Activated CD4-positive, alpha-beta T cell treated with anti-CD3 and anti-CD28 coated beads for 36 hours (primary cell): ENCODE data around the gene FLCN. TPM values are rescaled to one million over a fixed set of nuclear protein-coding genes. Genes with fewer than 3 reads are reported as not detected.

Source experiments
- ATAC-seq: fragments of 200-7000 bp; cut with Tn5 transposase; one replicate; pipeline ENCODE4 v1.10.0; 2021; ENCODE audit warnings: mild to moderate bottlenecking, moderate library complexity
- CTCF ChIA-PET: fragments of 350-600 bp; sonication (Branson Sonifier 250); formaldehyde crosslinking; loops from one replicate; lab custom pipeline; 2021; ENCODE audit warnings: antibody characterized with exemption; lab: Charles Lee
- POLR2A ChIA-PET: fragments of 350-600 bp; sonication (Branson Sonifier 250); formaldehyde crosslinking; loops from one replicate; lab custom pipeline; 2021; ENCODE audit warnings: antibody characterized with exemption, inconsistent platforms; lab: Charles Lee
- DNase-seq: peaks from one replicate; pipeline ENCODE4 v3.0.0-alpha.2; 2020
- H3K27ac Mint-ChIP-seq: one replicate; pipeline ENCODE4 v1.8.0; 2021; ENCODE audit warnings: mixed read lengths
- H3K27me3 Mint-ChIP-seq: one replicate; pipeline ENCODE4 v1.8.0; 2021; ENCODE audit warnings: mixed read lengths
- H3K36me3 Mint-ChIP-seq: one replicate; pipeline ENCODE4 v1.8.0; 2021; ENCODE audit warnings: low read depth, mixed read lengths
- H3K4me1 Mint-ChIP-seq: one replicate; pipeline ENCODE4 v1.8.0; 2021; ENCODE audit warnings: mixed read lengths
- H3K4me3 Mint-ChIP-seq: one replicate; pipeline ENCODE4 v1.8.0; 2021; ENCODE audit warnings: mild to moderate bottlenecking, moderate library complexity, mixed read lengths
- H3K9me3 Mint-ChIP-seq: one replicate; pipeline ENCODE4 v1.8.0; 2021; ENCODE audit warnings: low read depth, mixed read lengths
- intact Hi-C, 2 experiments: fragments of 100-400 bp; cut with DNase I in 1 of 2; cut with micrococcal nuclease in 1 of 2; formaldehyde crosslinking; loops; one replicate each; pipeline versions ENCODE4 v1.14.2 to v1.15.1; 2022 to 2024; cut with DNase I, micrococcal nuclease
- total RNA-seq, 2 experiments: library from RNA; stranded (reverse); gene quantifications; one replicate each; pipeline ENCODE4 v1.2.3, GENCODE V29; 2021

The FLCN gene
- total RNA-seq, 2 experiments from 2014 or later: 12.3 to 18.8 TPM

- Mint-ChIP-seq H3K36me3 (peaks cover 30% of the 10 kb centered on the region), H3K27me3 (no peaks in the 10 kb centered on the region), H3K4me3 (peak overlapping the region; percentile 90), H3K4me1 (peaks cover 25% of the 10 kb centered on the region), H3K27ac (peak overlapping the region; percentile 63), H3K9me3 (no peaks in the 10 kb centered on the region)
- DNase-seq: no peak
- intact Hi-C loops: loop anchor here (1.0 to 5.0 kb wide), 9 partner anchors 28 to 384 kb away; partner anchors contain the start of genes FLCN (in 2 of the 2), COPS3 (in 1 of the 2), MPRIP (in 1 of the 2) and PEMT (in 1 of the 2)
- ATAC-seq: no peak
- POLR2A ChIA-PET: interaction anchor here (0.6 kb wide), 1 partner anchor 30 kb away, joined by 9 read pairs; the partner anchor contains the start of gene FLCN
- CTCF ChIA-PET: interaction anchor here (0.6 to 1.2 kb wide), 3 partner anchors 33 to 435 kb away, joined by 3 to 4 read pairs (median 3); no protein-coding TSS in a partner anchor
These were observed 30.0 kb downstream of the FLCN start for GRCh38 chr17:17206913-17207335.

GRCh38 chr17:17206124-17206912 lies 30.6 kb downstream of the FLCN start, which contains the start of gene PLD6:
TSS of gene PLD6 (minus strand) at chr17:17206333. CDS start at chr17:17206286, 47 bp downstream.
- intact Hi-C loops: loop anchor here (1.0 to 5.0 kb wide), 9 partner anchors 27 to 384 kb away; partner anchors contain the start of genes FLCN (in 2 of the 2), COPS3 (in 1 of the 2), MPRIP (in 1 of the 2) and PEMT (in 1 of the 2)
- ATAC-seq: peak; percentile 77
- POLR2A ChIA-PET: interaction anchor here (0.6 kb wide), 1 partner anchor 31 kb away, joined by 9 read pairs; the partner anchor contains the start of gene FLCN
- peaks cover 32% of the 10 kb centered on the region for H3K36me3 Mint-ChIP-seq
- H3K4me1 Mint-ChIP-seq: peaks cover 25% of the 10 kb centered on the region
- peak; percentile 96 for DNase-seq
- H3K27me3 Mint-ChIP-seq: no peaks in the 10 kb centered on the region
- CTCF ChIA-PET: interaction anchor here (0.6 to 1.2 kb wide), 2 partner anchors 34 to 65 kb away, joined by 3 read pairs; no protein-coding TSS in a partner anchor
- peak within 1 kb of the TSS; percentile 97 for H3K27ac Mint-ChIP-seq
- H3K9me3 Mint-ChIP-seq: no peaks in the 10 kb centered on the region
- peak within 1 kb of the TSS; percentile 90 for H3K4me3 Mint-ChIP-seq

- DNase-seq: peak; percentile 86
- POLR2A ChIA-PET: no interaction called here
- Mint-ChIP-seq H3K36me3 (peaks cover 36% of the 10 kb centered on the region), H3K4me1 (peaks cover 25% of the 10 kb centered on the region), H3K9me3 (no peaks in the 10 kb centered on the region), H3K27ac (peak overlapping the region; percentile 97), H3K27me3 (no peaks in the 10 kb centered on the region), H3K4me3 (peak overlapping the region; percentile 90)
- CTCF ChIA-PET: interaction anchor here (0.7 to 1.5 kb wide), 3 partner anchors 26 to 64 kb away, joined by 3 to 4 read pairs (median 3); no protein-coding TSS in a partner anchor
- ATAC-seq: peak; percentile 73
- intact Hi-C loops: loop anchor here (1.0 to 5.0 kb wide), 12 partner anchors 26 to 385 kb away; partner anchors contain the start of genes FLCN (in 2 of the 2), COPS3 (in 1 of the 2), MPRIP (in 1 of the 2) and PEMT (in 1 of the 2)
These were observed 31.4 kb downstream of the FLCN start for GRCh38 chr17:17205368-17206123.

GRCh38 chr17:17204635-17205231 lies 32.2 kb downstream of the FLCN start:
- ChIA-PET CTCF (interaction anchor here (0.7 to 1.5 kb wide), 2 partner anchors 25 to 63 kb away, joined by 3 to 4 read pairs; no protein-coding TSS in a partner anchor), POLR2A (no interaction called here)
- intact Hi-C loops: loop anchor here (1.0 to 5.0 kb wide), 4 partner anchors 52 to 203 kb away; no protein-coding TSS in a partner anchor
- peak overlapping the region; percentile 90 for H3K4me3 Mint-ChIP-seq
- ATAC-seq (no peak), DNase-seq (peak; percentile 16)
- no peaks in the 10 kb centered on the region for H3K9me3 Mint-ChIP-seq
- H3K27ac Mint-ChIP-seq: peak overlapping the region; percentile 97
- H3K4me1 Mint-ChIP-seq: peaks cover 25% of the 10 kb centered on the region
- no peaks in the 10 kb centered on the region for H3K27me3 Mint-ChIP-seq
- H3K36me3 Mint-ChIP-seq: peaks cover 37% of the 10 kb centered on the region

GRCh38 chr17:17204041-17204591 lies 32.9 kb downstream of the FLCN start:
- CTCF ChIA-PET: interaction anchor here (1.5 kb wide), 1 partner anchor 62 kb away, joined by 4 read pairs; no protein-coding TSS in a partner anchor
- H3K27ac Mint-ChIP-seq: peak overlapping the region; percentile 75
- H3K9me3 Mint-ChIP-seq: no peaks in the 10 kb centered on the region
- intact Hi-C loops: no loop called here
- no peak for DNase-seq
- H3K27me3 Mint-ChIP-seq: no peaks in the 10 kb centered on the region
- H3K4me3 Mint-ChIP-seq: peak overlapping the region; percentile 90
- POLR2A ChIA-PET: no interaction called here
- H3K4me1 Mint-ChIP-seq: peaks cover 25% of the 10 kb centered on the region
- H3K36me3 Mint-ChIP-seq: peaks cover 37% of the 10 kb centered on the region
- no peak for ATAC-seq

GRCh38 chr17:17203173-17203730 lies 33.7 kb downstream of the FLCN start:
- Mint-ChIP-seq H3K27ac (peak overlapping the region; percentile 75), H3K4me1 (peaks cover 25% of the 10 kb centered on the region), H3K4me3 (no peak overlapping the region), H3K36me3 (peaks cover 37% of the 10 kb centered on the region), H3K27me3 (no peaks in the 10 kb centered on the region), H3K9me3 (no peaks in the 10 kb centered on the region)
- intact Hi-C loops: no loop called here
- DNase-seq: no peak
- ChIA-PET POLR2A (no interaction called here), CTCF (no interaction called here)
- no peak for ATAC-seq

- ChIA-PET CTCF (interaction anchor here (1.8 kb wide), 1 partner anchor 10 kb away, joined by 5 read pairs; no protein-coding TSS in a partner anchor), POLR2A (no interaction called here)
- H3K9me3 Mint-ChIP-seq: no peaks in the 10 kb centered on the region
- ATAC-seq: no peak
- intact Hi-C loops: no loop called here
- H3K4me1 Mint-ChIP-seq: peaks cover 30% of the 10 kb centered on the region
- no peak overlapping the region for H3K4me3 Mint-ChIP-seq
- peaks cover 37% of the 10 kb centered on the region for H3K36me3 Mint-ChIP-seq
- H3K27ac Mint-ChIP-seq: no peak overlapping the region
- DNase-seq: no peak
- no peaks in the 10 kb centered on the region for H3K27me3 Mint-ChIP-seq
These were observed 35.1 kb downstream of the FLCN start for GRCh38 chr17:17201907-17202306.

GRCh38 chr17:17201271-17201670 lies 35.7 kb downstream of the FLCN start:
- intact Hi-C loops: no loop called here
- DNase-seq (no peak), ATAC-seq (no peak)
- H3K27ac Mint-ChIP-seq: no peak overlapping the region
- no peaks in the 10 kb centered on the region for H3K27me3 Mint-ChIP-seq
- H3K36me3 Mint-ChIP-seq: peaks cover 37% of the 10 kb centered on the region
- no peaks in the 10 kb centered on the region for H3K9me3 Mint-ChIP-seq
- ChIA-PET CTCF (interaction anchor here (0.7 to 1.8 kb wide), 5 partner anchors 8 to 347 kb away, joined by 3 to 5 read pairs (median 4); no protein-coding TSS in a partner anchor), POLR2A (no interaction called here)
- H3K4me3 Mint-ChIP-seq: no peak overlapping the region
- H3K4me1 Mint-ChIP-seq: peaks cover 26% of the 10 kb centered on the region

- DNase-seq (no peak), ATAC-seq (no peak)
- intact Hi-C loops: no loop called here
- no peak overlapping the region for H3K4me3 Mint-ChIP-seq
- peaks cover 37% of the 10 kb centered on the region for H3K36me3 Mint-ChIP-seq
- H3K9me3 Mint-ChIP-seq: no peaks in the 10 kb centered on the region
- CTCF ChIA-PET: interaction anchor here (0.7 to 1.8 kb wide), 5 partner anchors 8 to 346 kb away, joined by 3 to 5 read pairs (median 4); no protein-coding TSS in a partner anchor
- no peak overlapping the region for H3K27ac Mint-ChIP-seq
- H3K4me1 Mint-ChIP-seq: peaks cover 26% of the 10 kb centered on the region
- no peaks in the 10 kb centered on the region for H3K27me3 Mint-ChIP-seq
- POLR2A ChIA-PET: no interaction called here
These were observed 36.1 kb downstream of the FLCN start for GRCh38 chr17:17200831-17201230.

GRCh38 chr17:17200311-17200710 lies 36.7 kb downstream of the FLCN start:
- POLR2A ChIA-PET: interaction anchor here (0.6 kb wide), 1 partner anchor 110 kb away, joined by 7 read pairs; no protein-coding TSS in a partner anchor

More at GRCh38 chr17:17200311-17200710, 36.7 kb downstream of the FLCN start:
- no peak overlapping the region for H3K27ac Mint-ChIP-seq
- peaks cover 35% of the 10 kb centered on the region for H3K36me3 Mint-ChIP-seq
- H3K27me3 Mint-ChIP-seq: no peaks in the 10 kb centered on the region
- CTCF ChIA-PET: interaction anchor here (0.7 to 1.8 kb wide), 4 partner anchors 8 to 346 kb away, joined by 3 to 5 read pairs (median 4); no protein-coding TSS in a partner anchor
- intact Hi-C loops: no loop called here
- H3K4me3 Mint-ChIP-seq: no peak overlapping the region
- ATAC-seq (no peak), DNase-seq (no peak)
- H3K9me3 Mint-ChIP-seq: no peaks in the 10 kb centered on the region
- H3K4me1 Mint-ChIP-seq: peaks cover 22% of the 10 kb centered on the region
